Adrenal gland (tissue), 5 donors: Measurements from ENCODE around the gene RGS4.

Experiments used
- CTCF ChIP-seq, 6 experiments: fragments of 450-650 bp in 4 of 6; fragments of 200-600 bp in 2 of 6; sonication (generic) in 1 of 6; IDR thresholded peaks; 1 replicate in 5 of 6; 2 replicates in 1 of 6; pipeline versions ENCODE4 v1.5.1 to v1.8.0; 2016 to 2021; ENCODE audit warnings: antibody characterized with exemption in 6 of 6, mild to moderate bottlenecking in 2 of 6, moderate library complexity in 1 of 6
- POLR2A ChIP-seq, 2 donors: fragments of 450-650 bp; IDR thresholded peaks; one replicate each; pipeline ENCODE4 v1.6.1; 2017; ENCODE audit warnings: antibody characterized with exemption in 2 of 2, mild to moderate bottlenecking in 2 of 2, moderate library complexity in 1 of 2
- donor health status: DM: no; HTN: no; CAD: no.

- TF ChIP-seq CTCF (IDR thresholded peaks at IDR 0.05) (no peak), POLR2A (IDR thresholded peaks at IDR 0.05) (no peak)
These were observed 8.0 kb downstream of the RGS4 start for GRCh38 chr1:163076981-163077761.
